HG02852 (cell line): ENCODE results near the gene GPLD1.
"Not testable (repeated sequence)": the region's sequence is repeated elsewhere in the genome, so short reads cannot be mapped to it uniquely, and the experiment has no call there.

Source experiments
- ATAC-seq: cut with Tn5 transposase; IDR thresholded peaks from one replicate; pipeline ENCODE4 v1.9.1; 2021; ENCODE audit warnings: mild to moderate bottlenecking, moderate library complexity; ENCODE audit not compliant: unreplicated experiment

Gene GPLD1

GRCh38 chr6:24385536-24386269 lies 103.7 kb downstream of the GPLD1 start:
- no peak for ATAC-seq

- ATAC-seq: not testable (repeated sequence)
Observed at GRCh38 chr6:24384369-24385130, 104.8 kb downstream of the GPLD1 start.

- ATAC-seq: not testable (repeated sequence)
Observed at GRCh38 chr6:24382891-24383494, 106.4 kb downstream of the GPLD1 start.

- ATAC-seq: no peak
Observed at GRCh38 chr6:24382220-24382540, 107.2 kb downstream of the GPLD1 start.

GRCh38 chr6:24381476-24382219 lies 107.7 kb downstream of the GPLD1 start:
- no peak for ATAC-seq

GRCh38 chr6:24378473-24379097 lies 110.8 kb downstream of the GPLD1 start:
- ATAC-seq: peak; percentile 69
